Panc1 (cell line): ENCODE results near the gene FAM162A. TPM values are rescaled to one million over a fixed set of nuclear protein-coding genes. Genes with fewer than 3 reads are reported as not detected.
"Not testable (repeated sequence)": the region's sequence is repeated elsewhere in the genome, so short reads cannot be mapped to it uniquely, and the experiment has no call there.

Experiments used
- ATAC-seq: fragments of 200-7000 bp; cut with Tn5 transposase; 2 replicates; pipeline ENCODE4 v1.9.1; 2020; ENCODE audit warnings: mild to moderate bottlenecking, moderate library complexity
- BruUV-seq: library from RNA; stranded (reverse); fragments of 400-500 nt; replicated peaks from 2 replicates; lab custom pipeline; 2021; lab: Mats Ljungman, UMichigan
- CTCF ChIA-PET: fragments of 300-600 bp; sonication (Branson Sonifier 250); formaldehyde crosslinking; loops from one replicate; lab custom pipeline; 2022; ENCODE audit warnings: antibody characterized with exemption; lab: Charles Lee
- POLR2A ChIA-PET: fragments of 300-600 bp; sonication (Branson Sonifier 250); formaldehyde crosslinking; loops from one replicate; lab custom pipeline; 2022; ENCODE audit warnings: antibody characterized with exemption; lab: Charles Lee
- DNase-seq: peaks from one replicate; pipeline ENCODE4 v3.0.0-alpha.2; 2010; ENCODE audit warnings: low read depth, low spot score
- H3K27ac ChIP-seq: 2 replicates; pipeline ENCODE4 v1.5.1; 2011; ENCODE audit warnings: mild to moderate bottlenecking, low read length, inconsistent platforms
- H3K27me3 ChIP-seq: fragments of 200-500 bp; sonication (Bioruptor generic); 2 replicates; pipeline ENCODE4 v1.6.0; 2014; ENCODE audit warnings: low read length, inconsistent platforms; ENCODE audit not compliant: control insufficient read depth, insufficient read depth
- H3K36me3 ChIP-seq: fragments of 200-500 bp; sonication (Bioruptor generic); 2 replicates; pipeline ENCODE4 v1.5.1; 2014; ENCODE audit warnings: inconsistent platforms, mild to moderate bottlenecking, low read length, moderate library complexity; ENCODE audit not compliant: control insufficient read depth, insufficient read depth
- H3K4me1 ChIP-seq: 2 replicates; pipeline ENCODE4 v1.5.1; 2011; ENCODE audit warnings: inconsistent platforms, mild to moderate bottlenecking, low read length, moderate library complexity; ENCODE audit not compliant: control insufficient read depth, insufficient read depth
- H3K4me3 ChIP-seq, 2 experiments: 2 replicates each; pipeline ENCODE4 v1.5.1; 2011 to 2012; ENCODE audit warnings: low read depth in 2 of 2, low read length in 2 of 2, mild to moderate bottlenecking in 2 of 2, inconsistent platforms in 1 of 2, moderate library complexity in 1 of 2
- H3K9me3 ChIP-seq: fragments of 200-500 bp; sonication (Bioruptor generic); 2 replicates; pipeline ENCODE4 v1.5.1; 2014; ENCODE audit warnings: low read depth, mild to moderate bottlenecking, inconsistent platforms, low read length, moderate library complexity; ENCODE audit not compliant: control insufficient read depth, insufficient read depth
- CTCF ChIP-seq: fragments of 450-650 bp; IDR thresholded peaks from 2 replicates; pipeline ENCODE4 v1.5.1; 2017; ENCODE audit warnings: mild to moderate bottlenecking
- POLR2AphosphoS5 ChIP-seq: IDR thresholded peaks from 2 replicates; pipeline ENCODE4 v1.6.1; 2012; ENCODE audit warnings: mild to moderate bottlenecking, low read depth, low read length, moderate library complexity
- REST ChIP-seq, 2 experiments: IDR thresholded peaks; 2 replicates each; pipeline ENCODE4 v1.6.1; 2011 to 2012; ENCODE audit warnings: low read depth in 2 of 2, control low read depth in 1 of 2, low read length in 1 of 2, mild to moderate bottlenecking in 1 of 2, moderate library complexity in 1 of 2; ENCODE audit not compliant: insufficient read depth in 1 of 2
- SIN3A ChIP-seq: IDR thresholded peaks from 2 replicates; pipeline ENCODE4 v1.6.1; 2012; ENCODE audit warnings: low read depth, mild to moderate bottlenecking, low read length, moderate library complexity, borderline replicate concordance; ENCODE audit not compliant: insufficient read depth
- TCF7L2 ChIP-seq: IDR thresholded peaks from 2 replicates; pipeline ENCODE4 v1.6.1; 2011; ENCODE audit warnings: mild to moderate bottlenecking, low read depth, low read length, inconsistent platforms
- in situ Hi-C: cut with HindIII; loops from 2 replicates; pipeline ENCODE4 v1.10.0; 2016; ENCODE audit warnings: low sequenced_read_pairs, low pct_unique_long_range_greater_than_20kb
- intact Hi-C: fragments of 100-400 bp; cut with micrococcal nuclease; formaldehyde crosslinking; loops from one replicate; pipeline ENCODE4 v1.10.0; 2022; ENCODE audit not compliant: unreplicated experiment
- total RNA-seq: library from RNA; stranded (reverse); gene quantifications from one replicate; pipeline ENCODE4 v1.2.1, GENCODE V29; 2021; ENCODE audit not compliant: unreplicated experiment

Gene FAM162A
- total RNA-seq, 1 experiment from 2014 or later: 59.6 TPM

GRCh38 chr3:122435950-122436349 is 52.0 kb downstream of the FAM162A start:
- CTCF ChIA-PET: no interaction called here
- Histone ChIP-seq H3K9me3 (no peaks in the 10 kb centered on the region), H3K4me3 (no peak overlapping the region), H3K36me3 (peaks cover 42% of the 10 kb centered on the region), H3K27me3 (no peaks in the 10 kb centered on the region), H3K4me1 (no peaks in the 10 kb centered on the region), H3K27ac (no peak overlapping the region)
- intact Hi-C loops (no loop called here), in situ Hi-C loops (no loop called here)
- POLR2A ChIA-PET: no interaction called here
- TF ChIP-seq POLR2AphosphoS5 (no peak), CTCF (no peak), SIN3A (no peak), TCF7L2 (no peak), REST (IDR thresholded peaks at IDR 0.05; ENCODE audit: insufficient read depth in 1 of 2, low read depth in 2 of 2, low read length in 1 of 2) (no peak)
- DNase-seq (no peak), ATAC-seq (no peak)
- no TSS peak for BruUV-seq

- no peak for DNase-seq
- Histone ChIP-seq H3K4me3 (no peak overlapping the region), H3K27ac (no peak overlapping the region), H3K27me3 (no peaks in the 10 kb centered on the region), H3K9me3 (no peaks in the 10 kb centered on the region), H3K36me3 (peaks cover 26% of the 10 kb centered on the region), H3K4me1 (no peaks in the 10 kb centered on the region)
- intact Hi-C loops: no loop called here
- BruUV-seq: no TSS peak
- no peak for ATAC-seq
- in situ Hi-C loops: no loop called here
- ChIA-PET CTCF (no interaction called here), POLR2A (no interaction called here)
- TF ChIP-seq TCF7L2: no peak
- TF ChIP-seq REST (IDR thresholded peaks at IDR 0.05; ENCODE audit: insufficient read depth in 1 of 2, low read depth in 2 of 2, low read length in 1 of 2): no peak
- no peak for TF ChIP-seq POLR2AphosphoS5
- TF ChIP-seq SIN3A: no peak
- no peak for TF ChIP-seq CTCF
These were observed 59.1 kb downstream of the FAM162A start for GRCh38 chr3:122443090-122443489.

GRCh38 chr3:122443762-122444490 is 59.9 kb downstream of the FAM162A start:
- H3K4me1 ChIP-seq, H3K9me3 ChIP-seq, POLR2A ChIA-PET, H3K4me3 ChIP-seq, in situ Hi-C loops, H3K27me3 ChIP-seq, CTCF ChIA-PET, BruUV-seq, H3K27ac ChIP-seq, ATAC-seq, DNase-seq, intact Hi-C loops: not testable (repeated sequence)
- H3K36me3 ChIP-seq: peaks cover 23% of the 10 kb centered on the region
